ENCODE measurements around the gene DMRT3. TPM values are rescaled to one million over a fixed set of nuclear protein-coding genes. Genes with fewer than 3 reads are reported as not detected.
"Not testable (repeated sequence)": the region's sequence is repeated elsewhere in the genome, so short reads cannot be mapped to it uniquely, and the experiment has no call there.

DMRT3 gene
- total RNA-seq, 1 experiment from 2014 or later = not detected

- not testable (repeated sequence) for DNase-seq (ENCODE audit: low read depth)
These were observed 22.1 kb downstream of the DMRT3 start for GRCh38 chr9:998299-999110.

- DNase-seq (ENCODE audit: low read depth) = peak; percentile 67
These were observed 25.4 kb downstream of the DMRT3 start for GRCh38 chr9:1001838-1002237.

- no peak for DNase-seq (ENCODE audit: low read depth)
These were observed 26.2 kb downstream of the DMRT3 start for GRCh38 chr9:1002678-1003077.

- peak; percentile 72 for DNase-seq (ENCODE audit: low read depth)
These were observed 28.7 kb downstream of the DMRT3 start for GRCh38 chr9:1005043-1005667.

- peak; percentile 83 for DNase-seq (ENCODE audit: low read depth)
These were observed 30.9 kb downstream of the DMRT3 start for GRCh38 chr9:1007312-1007711.

- peak; percentile 35 for DNase-seq (ENCODE audit: low read depth)
These were observed 31.8 kb downstream of the DMRT3 start for GRCh38 chr9:1008216-1008615.

- DNase-seq (ENCODE audit: low read depth) = peak; percentile 77
These were observed 32.7 kb downstream of the DMRT3 start for GRCh38 chr9:1009101-1009707.

GRCh38 chr9:1013021-1013420, 36.6 kb downstream of the DMRT3 start:
- DNase-seq (ENCODE audit: low read depth) = no peak

GRCh38 chr9:1014225-1014624, 37.8 kb downstream of the DMRT3 start:
- no peak for DNase-seq (ENCODE audit: low read depth)

- no peak for DNase-seq (ENCODE audit: low read depth)
These were observed 38.2 kb downstream of the DMRT3 start for GRCh38 chr9:1014640-1015039.

GRCh38 chr9:1018121-1018520, 41.7 kb downstream of the DMRT3 start:
- DNase-seq (ENCODE audit: low read depth) = peak; percentile 30

- DNase-seq (ENCODE audit: low read depth) = no peak
These were observed 47.7 kb downstream of the DMRT3 start for GRCh38 chr9:1024112-1024511.

- no peak for DNase-seq (ENCODE audit: low read depth)
These were observed 48.7 kb downstream of the DMRT3 start for GRCh38 chr9:1025131-1025530.

GRCh38 chr9:1026219-1026618, 49.8 kb downstream of the DMRT3 start:
- no peak for DNase-seq (ENCODE audit: low read depth)

GRCh38 chr9:1028501-1029190, 52.2 kb downstream of the DMRT3 start:
- no peak for DNase-seq (ENCODE audit: low read depth)

- no peak for DNase-seq (ENCODE audit: low read depth)
These were observed 55.6 kb downstream of the DMRT3 start for GRCh38 chr9:1031951-1032601.

- no peak for DNase-seq (ENCODE audit: low read depth)
These were observed 57.8 kb downstream of the DMRT3 start for GRCh38 chr9:1034271-1034670.

- DNase-seq (ENCODE audit: low read depth) = no peak
These were observed 63.1 kb downstream of the DMRT3 start for GRCh38 chr9:1039589-1039988.
